Measurements from ENCODE around the gene HSF4. TPM values are rescaled to one million over a fixed set of nuclear protein-coding genes. Genes with fewer than 3 reads are reported as not detected.

Gene HSF4
- total RNA-seq, 1 experiment from 2014 or later, result 1.2 TPM

DNA sequence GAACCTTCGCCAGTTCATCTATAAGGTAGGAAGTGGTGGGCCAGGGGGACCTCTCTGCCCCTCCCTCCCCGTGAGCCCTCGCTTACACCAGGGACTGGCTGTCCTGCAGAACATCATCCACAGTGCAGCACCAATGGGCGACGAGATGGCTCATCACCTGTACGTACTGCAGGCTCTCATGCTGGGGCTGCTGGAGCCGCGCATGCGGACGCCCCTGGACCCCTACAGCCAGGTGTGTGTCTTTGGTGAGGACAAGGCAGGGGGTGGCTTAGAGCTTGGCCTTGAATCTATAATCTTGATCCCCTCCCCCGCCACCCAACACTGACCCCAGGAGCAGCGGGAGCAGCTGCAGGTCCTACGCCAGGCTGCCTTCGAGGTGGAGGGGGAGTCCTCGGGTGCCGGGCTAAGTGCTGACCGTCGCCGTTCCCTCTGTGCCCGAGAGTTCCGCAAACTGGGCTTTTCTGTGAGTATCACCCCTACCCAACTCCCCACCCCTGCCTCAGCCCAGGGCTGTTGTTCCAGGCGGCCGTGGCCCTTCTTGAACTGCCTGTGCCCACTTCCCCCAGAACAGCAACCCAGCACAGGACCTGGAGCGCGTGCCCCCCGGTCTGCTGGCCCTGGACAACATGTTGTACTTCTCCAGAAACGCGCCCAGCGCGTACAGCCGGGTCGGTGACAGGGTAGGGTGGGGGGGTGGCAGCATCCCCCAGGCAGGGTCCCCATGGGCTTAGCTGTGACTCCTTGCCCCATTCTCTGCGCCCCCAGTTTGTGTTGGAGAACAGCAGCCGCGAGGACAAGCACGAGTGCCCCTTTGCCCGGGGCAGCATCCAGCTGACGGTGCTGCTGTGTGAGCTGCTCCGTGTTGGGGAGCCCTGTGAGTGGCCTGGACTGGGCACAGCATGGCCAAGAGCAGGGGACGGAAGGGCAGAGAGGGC lies 37.1 kb downstream of the HSF4 start:
- H3K4me1 ChIP-seq (ENCODE audit: insufficient read depth, low read length), result no peaks in the 10 kb centered on the region
- no peak overlapping the region for H2AK5ac ChIP-seq (ENCODE audit: insufficient read length, low read length)
- Mint-ChIP-seq H3K9me3 (no peaks in the 10 kb centered on the region), H3K4me1 (peaks cover 13 to 15% of the 10 kb centered on the region in 2 experiments), H3K27me3 (ENCODE audit: low read depth) (0 out of 2 replicates have a peak, but pooled peaks cover 3% of the 10 kb centered on the region), H3K27ac (no peak overlapping the region), H3K4me3 (no peak overlapping the region), H3K36me3 (ENCODE audit: insufficient read depth in 1 of 3, low read depth in 3 of 3) (peaks cover 8 to 44% (median 19%) of the 10 kb centered on the region in 3 experiments; a peak in 6 of 7 replicates)
- H4K20me1 ChIP-seq (ENCODE audit: control insufficient read depth, insufficient read depth, insufficient read length), result no peaks in the 10 kb centered on the region
- H2BK12ac ChIP-seq (ENCODE audit: insufficient read length, low read depth, low read length), result no peak overlapping the region
- no peak overlapping the region for H2BK15ac ChIP-seq (ENCODE audit: low read depth, low read length)
- H3K9me3 ChIP-seq (ENCODE audit: control insufficient read depth, low read depth, low read length), result no peaks in the 10 kb centered on the region
- no peaks in the 10 kb centered on the region for H3K27me3 ChIP-seq (ENCODE audit: insufficient read depth, low read length)
- no peak overlapping the region for H2AFZ ChIP-seq (ENCODE audit: low read length)
- no peak overlapping the region for H3K18ac ChIP-seq (ENCODE audit: insufficient read length, low read depth, low read length)
- no peaks in the 10 kb centered on the region for H3K79me1 ChIP-seq (ENCODE audit: insufficient read depth, low read depth, low read length, poor library complexity, severe bottlenecking)
- H3K23me2 ChIP-seq (ENCODE audit: insufficient read length, low read depth, low read length, poor library complexity, severe bottlenecking), result no peaks in the 10 kb centered on the region
- no peak overlapping the region for H3K14ac ChIP-seq (ENCODE audit: insufficient read depth, low read length)
- no peak overlapping the region for H4K8ac ChIP-seq (replicated peaks; ENCODE audit: insufficient read length, low read depth, low read length)
- no peak overlapping the region for H3K23ac ChIP-seq (ENCODE audit: insufficient read length, low read depth, low read length)
- H3K4me2 ChIP-seq (ENCODE audit: insufficient read depth, insufficient read length, low read length), result no peak overlapping the region
- no peak overlapping the region for H3K9ac ChIP-seq (ENCODE audit: extremely low read depth, insufficient read length, low read length)
- no peak overlapping the region for H2BK20ac ChIP-seq (ENCODE audit: low read depth, low read length, poor library complexity, severe bottlenecking)
- no peak overlapping the region for H2BK5ac ChIP-seq (ENCODE audit: insufficient read length, low read length)
- H3K27ac ChIP-seq (ENCODE audit: insufficient read length, low read depth, low read length), result no peak overlapping the region
- no CpG with 5 or more reads among the region's 40 CpGs for WGBS (ENCODE audit: extremely low coverage, insufficient read length, low lambda C conversion rate)
- no peak overlapping the region for H2BK120ac ChIP-seq (ENCODE audit: low read depth, low read length, poor library complexity, severe bottlenecking)
- no peak overlapping the region for H3K4ac ChIP-seq (ENCODE audit: low read depth, low read length)
- H3K56ac ChIP-seq (ENCODE audit: insufficient read length, low read depth, low read length), result no peak overlapping the region
- H3K79me2 ChIP-seq (ENCODE audit: insufficient read depth, low read length), result no peaks in the 10 kb centered on the region
- TF ChIP-seq, protein P1, sequence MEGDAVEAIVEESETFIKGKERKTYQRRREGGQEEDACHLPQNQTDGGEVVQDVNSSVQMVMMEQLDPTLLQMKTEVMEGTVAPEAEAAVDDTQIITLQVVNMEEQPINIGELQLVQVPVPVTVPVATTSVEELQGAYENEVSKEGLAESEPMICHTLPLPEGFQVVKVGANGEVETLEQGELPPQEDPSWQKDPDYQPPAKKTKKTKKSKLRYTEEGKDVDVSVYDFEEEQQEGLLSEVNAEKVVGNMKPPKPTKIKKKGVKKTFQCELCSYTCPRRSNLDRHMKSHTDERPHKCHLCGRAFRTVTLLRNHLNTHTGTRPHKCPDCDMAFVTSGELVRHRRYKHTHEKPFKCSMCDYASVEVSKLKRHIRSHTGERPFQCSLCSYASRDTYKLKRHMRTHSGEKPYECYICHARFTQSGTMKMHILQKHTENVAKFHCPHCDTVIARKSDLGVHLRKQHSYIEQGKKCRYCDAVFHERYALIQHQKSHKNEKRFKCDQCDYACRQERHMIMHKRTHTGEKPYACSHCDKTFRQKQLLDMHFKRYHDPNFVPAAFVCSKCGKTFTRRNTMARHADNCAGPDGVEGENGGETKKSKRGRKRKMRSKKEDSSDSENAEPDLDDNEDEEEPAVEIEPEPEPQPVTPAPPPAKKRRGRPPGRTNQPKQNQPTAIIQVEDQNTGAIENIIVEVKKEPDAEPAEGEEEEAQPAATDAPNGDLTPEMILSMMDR (conservative IDR thresholded peaks at IDR 0.05), result no peak
- DNase-seq, result no peak
- no peak overlapping the region for H3T11ph ChIP-seq (ENCODE audit: low read length)
- no peak overlapping the region for H4K91ac ChIP-seq (ENCODE audit: insufficient read length, low read depth, low read length)
- no peak overlapping the region for H4K5ac ChIP-seq (ENCODE audit: insufficient read length, low read depth, low read length)

Measured in H9 (cell line).